GM12872 (cell line): ENCODE results near the gene C17orf67.

Source experiments
- TF ChIP-seq, protein P1 (sequence below): IDR thresholded peaks from 3 replicates; pipeline ENCODE4 v1.5.1; 2011; ENCODE audit warnings: low read depth, mild to moderate bottlenecking, low read length, moderate library complexity; ENCODE audit not compliant: insufficient read depth

Gene C17orf67, protein sequence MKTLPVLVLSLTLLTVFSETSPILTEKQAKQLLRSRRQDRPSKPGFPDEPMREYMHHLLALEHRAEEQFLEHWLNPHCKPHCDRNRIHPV

DNA sequence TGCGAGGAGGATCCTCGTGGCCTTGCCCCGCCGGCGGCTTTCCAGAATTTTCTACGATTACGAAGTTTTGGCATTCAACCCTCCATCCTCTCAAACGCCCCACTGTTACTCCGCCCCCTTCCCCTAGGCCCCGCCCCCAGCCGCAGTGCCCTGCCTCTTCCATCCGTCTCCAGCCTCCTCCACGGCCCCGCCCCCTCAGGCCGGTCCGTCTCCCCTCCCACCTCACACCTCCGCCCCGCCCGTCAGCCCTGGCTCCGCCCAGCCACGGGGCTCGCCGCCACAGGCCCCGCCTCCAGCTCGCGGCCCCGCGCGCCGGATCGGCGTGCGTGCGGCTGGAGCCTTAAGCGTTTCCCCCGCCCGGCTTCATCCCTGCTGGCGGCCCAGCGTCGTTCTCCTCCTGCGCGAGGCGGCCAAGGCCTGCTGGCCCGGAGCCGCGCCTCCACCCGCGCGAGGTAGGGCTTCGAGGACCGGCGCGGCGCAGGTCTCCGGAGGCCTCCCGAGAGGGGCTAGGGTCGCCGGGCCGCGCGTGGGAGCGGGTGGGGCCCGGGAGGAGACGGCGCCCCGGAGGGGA is at the start of gene C17orf67, which contains the start of gene DGKE:
Gene C17orf67 (minus strand): TSS at position 112 of the 571 bp plus-strand sequence. CDS start 18,110 bp downstream, outside the sequence.
Gene DGKE (plus strand): TSS at position 343 of the 571 bp plus-strand sequence. CDS start 645 bp downstream, outside the sequence.
- TF ChIP-seq, protein P1, sequence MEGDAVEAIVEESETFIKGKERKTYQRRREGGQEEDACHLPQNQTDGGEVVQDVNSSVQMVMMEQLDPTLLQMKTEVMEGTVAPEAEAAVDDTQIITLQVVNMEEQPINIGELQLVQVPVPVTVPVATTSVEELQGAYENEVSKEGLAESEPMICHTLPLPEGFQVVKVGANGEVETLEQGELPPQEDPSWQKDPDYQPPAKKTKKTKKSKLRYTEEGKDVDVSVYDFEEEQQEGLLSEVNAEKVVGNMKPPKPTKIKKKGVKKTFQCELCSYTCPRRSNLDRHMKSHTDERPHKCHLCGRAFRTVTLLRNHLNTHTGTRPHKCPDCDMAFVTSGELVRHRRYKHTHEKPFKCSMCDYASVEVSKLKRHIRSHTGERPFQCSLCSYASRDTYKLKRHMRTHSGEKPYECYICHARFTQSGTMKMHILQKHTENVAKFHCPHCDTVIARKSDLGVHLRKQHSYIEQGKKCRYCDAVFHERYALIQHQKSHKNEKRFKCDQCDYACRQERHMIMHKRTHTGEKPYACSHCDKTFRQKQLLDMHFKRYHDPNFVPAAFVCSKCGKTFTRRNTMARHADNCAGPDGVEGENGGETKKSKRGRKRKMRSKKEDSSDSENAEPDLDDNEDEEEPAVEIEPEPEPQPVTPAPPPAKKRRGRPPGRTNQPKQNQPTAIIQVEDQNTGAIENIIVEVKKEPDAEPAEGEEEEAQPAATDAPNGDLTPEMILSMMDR = no peak

DNA sequence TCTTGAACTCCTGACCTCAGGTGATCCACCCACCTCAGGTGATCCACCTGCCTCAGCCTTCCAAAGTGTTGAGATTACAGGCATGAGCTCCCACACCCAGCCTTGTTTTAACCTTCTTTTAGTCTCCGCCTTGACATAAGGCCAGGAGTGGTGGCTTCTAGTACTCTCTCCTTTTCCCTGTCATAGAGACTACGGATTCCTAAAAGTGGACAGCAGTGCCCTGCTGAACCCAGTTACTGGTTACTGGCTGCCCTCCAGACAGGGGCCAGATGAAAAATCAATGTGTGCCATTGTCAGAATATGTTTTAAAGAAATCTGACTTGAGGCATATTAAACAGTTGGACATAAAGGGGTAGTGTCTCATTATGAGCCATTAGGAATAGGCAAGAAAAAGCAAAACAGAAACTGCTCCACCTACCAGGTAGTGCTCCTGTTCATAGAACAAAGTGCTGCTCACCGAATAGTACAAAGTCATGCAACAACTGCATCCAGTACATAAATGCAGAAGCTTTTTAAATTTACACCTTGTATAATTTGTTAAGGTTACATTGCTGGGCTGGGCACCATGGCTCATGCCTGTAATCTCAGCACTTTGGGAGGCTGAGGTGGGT is 48.1 kb upstream of the C17orf67 start:
- TF ChIP-seq, protein P1 = no peak

DNA sequence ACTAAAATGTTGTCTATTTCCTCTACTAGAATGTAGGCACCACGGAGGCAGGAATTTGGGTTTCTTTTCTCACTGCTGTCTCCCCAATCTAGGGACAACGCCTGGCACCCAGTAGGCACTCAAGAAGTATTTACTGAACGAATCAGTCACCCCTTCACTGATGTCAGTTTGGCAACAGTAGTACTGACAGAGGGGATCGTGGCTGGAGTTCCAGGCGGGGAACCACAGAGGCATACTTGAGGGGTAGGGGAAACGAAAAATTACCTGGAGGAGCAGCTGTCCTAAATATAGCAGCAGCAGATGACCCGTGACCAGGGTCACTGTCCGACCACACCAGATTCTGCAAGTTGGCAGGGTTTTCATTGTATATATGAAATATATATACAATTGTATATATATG is 46.9 kb upstream of the C17orf67 start:
- TF ChIP-seq, protein P1 = no peak

DNA sequence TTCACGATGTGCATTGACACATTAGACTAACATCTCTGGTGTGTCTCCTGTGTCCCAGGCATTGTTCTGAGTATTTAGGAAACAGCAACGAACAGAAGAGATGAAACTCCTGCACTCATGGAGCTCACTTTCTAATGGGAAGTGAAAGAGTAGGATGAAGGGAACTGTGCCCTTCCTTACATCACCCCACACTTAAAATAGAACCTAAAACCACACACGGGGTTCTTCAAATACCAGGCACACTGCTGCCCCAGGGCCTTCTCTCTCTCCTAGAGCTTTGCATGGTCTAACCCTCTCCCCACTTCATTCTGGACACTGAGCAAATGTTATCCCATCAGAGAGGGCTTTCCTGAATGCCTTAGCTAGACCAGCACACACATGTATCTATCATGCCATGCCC is 46.4 kb upstream of the C17orf67 start:
- TF ChIP-seq, protein P1 = no peak

DNA sequence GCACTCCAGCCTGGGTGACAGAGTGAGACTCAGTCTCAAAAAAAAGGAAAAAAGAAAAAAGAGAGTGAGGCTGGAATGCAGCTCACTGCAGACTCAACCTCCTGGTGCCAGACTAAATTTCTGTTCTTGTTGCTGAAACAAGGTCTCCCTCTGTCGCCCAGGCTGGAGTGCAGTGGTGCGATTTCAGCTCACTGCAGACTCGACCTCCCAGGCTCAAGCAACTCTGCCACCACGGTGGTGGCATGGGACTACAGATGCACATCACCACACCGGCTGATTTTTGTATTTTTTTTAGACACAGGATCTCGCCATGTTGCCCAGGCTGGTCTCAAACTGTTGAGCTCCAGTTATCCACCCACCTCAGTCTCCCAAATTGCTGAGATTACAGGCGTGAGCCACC is 45.6 kb upstream of the C17orf67 start:
- TF ChIP-seq, protein P1 = no peak

DNA sequence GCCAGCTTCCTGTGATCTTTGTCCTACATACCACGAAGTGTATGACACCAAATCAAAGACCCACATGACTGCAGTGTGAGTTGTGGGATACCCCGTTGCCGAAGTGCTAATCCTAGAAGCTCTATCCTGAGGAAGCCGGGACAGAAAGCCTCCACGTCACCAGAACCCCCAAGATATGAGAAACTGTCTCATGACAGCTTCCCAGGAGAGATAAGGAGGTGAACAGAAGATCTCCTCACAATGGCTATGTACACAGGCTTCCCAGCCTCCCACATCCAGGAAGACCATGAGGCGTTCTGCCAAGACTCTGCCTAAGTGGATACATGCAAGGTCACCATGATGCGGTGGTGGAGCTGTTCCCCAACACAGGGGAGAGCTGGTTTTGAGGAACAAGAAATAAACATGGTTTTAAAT is 43.1 kb upstream of the C17orf67 start:
- TF ChIP-seq, protein P1 = no peak

DNA sequence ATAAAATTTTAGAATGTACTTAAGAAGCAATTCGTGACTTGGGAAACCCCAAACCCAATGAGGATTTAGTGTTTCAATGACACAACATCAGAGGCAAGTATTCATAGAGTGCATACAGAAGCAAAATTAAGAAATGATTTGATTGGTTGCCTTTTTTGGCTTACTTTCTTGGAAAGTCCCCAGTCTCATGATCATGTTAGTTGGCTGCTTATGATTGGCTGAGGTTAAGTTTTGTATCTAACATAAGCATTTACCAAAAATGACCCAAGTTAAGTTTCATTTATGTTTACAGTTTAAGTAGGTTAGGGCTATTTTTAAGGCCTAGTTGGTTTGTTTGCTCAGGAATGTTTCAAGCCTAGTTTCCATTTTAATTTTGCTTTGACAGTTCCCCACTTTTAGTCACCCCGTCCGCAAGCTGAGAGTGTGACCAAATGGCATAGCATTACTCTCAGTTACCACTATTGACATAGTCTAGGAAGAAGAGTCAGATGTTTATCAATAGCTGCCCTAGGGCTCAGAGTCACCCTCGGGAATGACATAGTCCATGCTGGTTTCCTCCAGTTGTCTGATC is 36.4 kb upstream of the C17orf67 start:
- TF ChIP-seq, protein P1 = no peak
